Measurements from ENCODE around the gene AASDH. TPM values are rescaled to one million over a fixed set of nuclear protein-coding genes. Genes with fewer than 3 reads are reported as not detected.

AASDH gene
- total RNA-seq, 1 donor from 2014 or later: 9.6 TPM

DNA sequence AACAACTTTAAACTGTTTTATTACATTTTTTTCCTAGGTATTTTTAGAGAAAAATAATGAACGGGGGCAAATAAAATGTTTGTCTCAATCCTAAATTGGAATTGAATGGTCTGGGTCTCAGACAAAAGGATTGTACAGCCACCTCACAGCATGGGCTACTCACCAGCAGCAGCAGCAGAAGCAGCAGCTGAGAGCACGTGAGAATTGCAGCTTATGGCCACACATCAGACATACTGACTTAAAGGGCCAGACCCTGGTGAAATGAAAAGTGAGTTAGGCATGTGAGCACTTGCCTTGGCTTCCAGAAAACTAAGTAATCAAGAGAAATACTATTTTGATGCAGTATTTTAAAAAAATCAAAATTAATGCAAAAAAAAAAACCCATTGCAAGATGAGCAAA is 56.6 kb downstream of the AASDH start:
- H3K4me1 Mint-ChIP-seq (ENCODE audit: unreplicated experiment): peaks cover 6% of the 10 kb centered on the region

DNA sequence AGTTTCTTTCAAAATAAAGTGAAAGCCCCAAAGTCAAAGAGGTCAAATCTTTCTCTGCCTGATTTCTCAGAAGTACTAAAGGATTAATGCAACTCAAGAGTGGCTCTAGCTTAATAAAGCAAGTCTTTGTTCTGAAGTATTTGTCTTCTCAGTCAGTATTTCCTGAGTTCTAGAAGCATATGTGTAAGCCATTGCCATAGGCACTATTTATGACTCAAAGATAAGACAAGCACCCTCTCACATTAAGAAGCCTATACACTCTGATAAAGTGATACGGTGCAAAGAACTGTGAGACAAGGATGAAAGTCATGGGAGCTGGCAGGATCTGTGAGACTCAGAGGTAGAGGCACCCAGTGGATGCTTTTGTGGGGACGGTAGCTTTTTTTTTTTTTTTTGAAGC is 60.9 kb downstream of the AASDH start:
- Mint-ChIP-seq H3K9me3 (ENCODE audit: unreplicated experiment) (no peaks in the 10 kb centered on the region), H3K36me3 (ENCODE audit: low read depth, unreplicated experiment) (peaks cover 10% of the 10 kb centered on the region), H3K27me3 (ENCODE audit: unreplicated experiment) (peaks cover 2% of the 10 kb centered on the region), H3K4me1 (ENCODE audit: unreplicated experiment) (peaks cover 6% of the 10 kb centered on the region), H3K4me3 (ENCODE audit: unreplicated experiment) (no peak overlapping the region), H3K27ac (ENCODE audit: unreplicated experiment) (no peak overlapping the region)
- no peak for DNase-seq (ENCODE audit: low spot score)
- TF ChIP-seq, protein P1, sequence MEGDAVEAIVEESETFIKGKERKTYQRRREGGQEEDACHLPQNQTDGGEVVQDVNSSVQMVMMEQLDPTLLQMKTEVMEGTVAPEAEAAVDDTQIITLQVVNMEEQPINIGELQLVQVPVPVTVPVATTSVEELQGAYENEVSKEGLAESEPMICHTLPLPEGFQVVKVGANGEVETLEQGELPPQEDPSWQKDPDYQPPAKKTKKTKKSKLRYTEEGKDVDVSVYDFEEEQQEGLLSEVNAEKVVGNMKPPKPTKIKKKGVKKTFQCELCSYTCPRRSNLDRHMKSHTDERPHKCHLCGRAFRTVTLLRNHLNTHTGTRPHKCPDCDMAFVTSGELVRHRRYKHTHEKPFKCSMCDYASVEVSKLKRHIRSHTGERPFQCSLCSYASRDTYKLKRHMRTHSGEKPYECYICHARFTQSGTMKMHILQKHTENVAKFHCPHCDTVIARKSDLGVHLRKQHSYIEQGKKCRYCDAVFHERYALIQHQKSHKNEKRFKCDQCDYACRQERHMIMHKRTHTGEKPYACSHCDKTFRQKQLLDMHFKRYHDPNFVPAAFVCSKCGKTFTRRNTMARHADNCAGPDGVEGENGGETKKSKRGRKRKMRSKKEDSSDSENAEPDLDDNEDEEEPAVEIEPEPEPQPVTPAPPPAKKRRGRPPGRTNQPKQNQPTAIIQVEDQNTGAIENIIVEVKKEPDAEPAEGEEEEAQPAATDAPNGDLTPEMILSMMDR (IDR thresholded peaks at IDR 0.05; ENCODE audit: unreplicated experiment): no peak

More for the DNA sequence above, 56.6 kb downstream of the AASDH start:
- Mint-ChIP-seq H3K36me3 (ENCODE audit: low read depth, unreplicated experiment) (peaks cover 12% of the 10 kb centered on the region), H3K27ac (ENCODE audit: unreplicated experiment) (no peak overlapping the region), H3K9me3 (ENCODE audit: unreplicated experiment) (no peaks in the 10 kb centered on the region), H3K27me3 (ENCODE audit: unreplicated experiment) (peaks cover 2% of the 10 kb centered on the region), H3K4me3 (ENCODE audit: unreplicated experiment) (no peak overlapping the region)
- DNase-seq (ENCODE audit: low spot score): no peak
- TF ChIP-seq, protein P1 (IDR thresholded peaks at IDR 0.05; ENCODE audit: unreplicated experiment): no peak

DNA sequence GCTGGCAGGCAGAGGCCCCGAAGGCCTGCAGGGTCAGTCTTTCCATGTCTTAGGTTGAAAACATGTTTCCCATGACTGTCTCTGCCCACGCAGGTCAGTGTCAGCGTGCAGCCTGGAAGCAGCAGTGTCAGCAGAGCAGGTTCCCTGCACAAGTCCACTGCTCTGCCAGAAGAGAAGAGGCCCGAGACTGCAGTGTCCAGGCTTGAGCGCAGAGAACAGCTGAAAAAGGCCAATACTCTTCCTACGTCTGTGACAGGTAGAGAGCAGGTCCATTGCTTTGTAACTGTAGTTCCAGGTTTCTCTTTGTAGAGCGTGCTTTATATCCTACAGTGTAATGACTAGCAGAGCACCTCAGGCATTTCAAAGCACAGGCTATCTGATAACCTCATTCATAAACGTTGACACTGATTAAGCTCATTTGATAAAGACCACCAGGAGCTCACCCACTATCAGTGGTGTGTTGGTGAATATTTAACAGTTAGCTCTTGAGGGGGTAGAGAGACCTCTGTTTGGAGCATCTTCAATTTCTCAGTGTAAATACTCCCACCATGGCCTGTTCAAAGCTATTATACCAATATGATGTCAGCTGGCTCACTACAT is 63.2 kb downstream of the AASDH start:
- peaks cover 11% of the 10 kb centered on the region for H3K36me3 Mint-ChIP-seq (ENCODE audit: low read depth, unreplicated experiment)
- H3K27me3 Mint-ChIP-seq (ENCODE audit: unreplicated experiment): peaks cover 2% of the 10 kb centered on the region
- H3K27ac Mint-ChIP-seq (ENCODE audit: unreplicated experiment): no peak overlapping the region

DNA sequence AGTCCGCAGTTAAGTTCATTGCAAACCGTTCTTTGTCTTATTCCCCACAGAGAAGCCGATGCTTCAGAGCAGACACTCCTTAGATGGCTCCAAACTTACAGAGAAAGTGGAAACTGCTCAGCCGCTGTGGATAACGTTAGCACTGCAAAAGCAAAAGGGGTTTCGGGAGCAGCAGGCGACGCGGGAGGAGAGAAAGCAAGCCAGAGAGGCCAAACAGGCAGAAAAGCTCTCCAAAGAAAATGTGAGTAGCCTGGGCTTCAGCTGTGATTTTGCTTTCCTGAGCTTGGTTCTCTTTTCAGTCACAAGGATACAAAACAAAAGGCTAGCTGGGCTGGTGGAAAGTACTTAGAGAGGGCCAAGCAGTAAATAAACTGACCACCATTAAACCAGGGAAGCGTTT is 64.0 kb downstream of the AASDH start:
- H3K4me3 Mint-ChIP-seq (ENCODE audit: unreplicated experiment): no peak overlapping the region
- peaks cover 11% of the 10 kb centered on the region for H3K36me3 Mint-ChIP-seq (ENCODE audit: low read depth, unreplicated experiment)
- TF ChIP-seq, protein P1 (IDR thresholded peaks at IDR 0.05; ENCODE audit: unreplicated experiment): no peak
- no peak for DNase-seq (ENCODE audit: low spot score)
- peaks cover 2% of the 10 kb centered on the region for H3K27me3 Mint-ChIP-seq (ENCODE audit: unreplicated experiment)
- H3K9me3 Mint-ChIP-seq (ENCODE audit: unreplicated experiment): no peaks in the 10 kb centered on the region
- H3K4me1 Mint-ChIP-seq (ENCODE audit: unreplicated experiment): no peaks in the 10 kb centered on the region
- no peak overlapping the region for H3K27ac Mint-ChIP-seq (ENCODE audit: unreplicated experiment)

More for the DNA sequence above, 63.2 kb downstream of the AASDH start:
- TF ChIP-seq, protein P1 (IDR thresholded peaks at IDR 0.05; ENCODE audit: unreplicated experiment): no peak
- Mint-ChIP-seq H3K9me3 (ENCODE audit: unreplicated experiment) (no peaks in the 10 kb centered on the region), H3K4me1 (ENCODE audit: unreplicated experiment) (peaks cover 4% of the 10 kb centered on the region), H3K4me3 (ENCODE audit: unreplicated experiment) (no peak overlapping the region)
- no peak for DNase-seq (ENCODE audit: low spot score)

DNA sequence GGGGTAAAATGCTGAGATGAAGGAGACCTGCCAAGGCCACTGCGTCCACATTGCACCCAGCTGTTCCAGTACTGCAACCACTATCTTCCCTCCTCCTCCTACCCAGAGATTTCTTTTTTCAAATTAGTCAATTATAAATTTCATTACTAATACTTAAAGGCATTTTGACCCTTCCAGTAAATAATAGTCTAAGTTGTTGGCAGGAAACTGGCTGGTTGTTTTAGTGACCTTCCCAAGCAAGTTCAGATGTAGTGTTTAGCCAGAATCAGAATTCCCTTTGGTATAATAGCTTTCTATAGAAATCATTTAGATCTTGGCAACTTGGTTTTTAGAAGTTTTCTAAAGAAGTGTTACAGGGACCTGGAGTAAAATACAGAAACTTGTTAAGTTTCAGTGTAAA is 66.0 kb downstream of the AASDH start:
- no peaks in the 10 kb centered on the region for H3K4me1 Mint-ChIP-seq (ENCODE audit: unreplicated experiment)
- no peak overlapping the region for H3K4me3 Mint-ChIP-seq (ENCODE audit: unreplicated experiment)
- no peak for DNase-seq (ENCODE audit: low spot score)
- no peaks in the 10 kb centered on the region for H3K9me3 Mint-ChIP-seq (ENCODE audit: unreplicated experiment)
- TF ChIP-seq, protein P1 (IDR thresholded peaks at IDR 0.05; ENCODE audit: unreplicated experiment): no peak
- H3K27me3 Mint-ChIP-seq (ENCODE audit: unreplicated experiment): no peaks in the 10 kb centered on the region
- H3K27ac Mint-ChIP-seq (ENCODE audit: unreplicated experiment): no peak overlapping the region
- H3K36me3 Mint-ChIP-seq (ENCODE audit: low read depth, unreplicated experiment): peaks cover 11% of the 10 kb centered on the region

Data from endothelial cell (in vitro differentiated cells).